SK-N-SH (cell line): ENCODE data around the gene NOX4.

Experiments
- EP300 ChIP-seq, 2 experiments: IDR thresholded peaks; 2 replicates each; pipeline versions ENCODE4 v1.4.0 to v1.6.1; 2012; ENCODE audit warnings: borderline replicate concordance in 1 of 2, low read depth in 1 of 2, low read length in 1 of 2
- FOXM1 ChIP-seq: IDR thresholded peaks from 2 replicates; pipeline ENCODE4 v1.4.0; 2012; ENCODE audit warnings: low read depth, mild to moderate bottlenecking
- POLR2AphosphoS5 ChIP-seq: IDR thresholded peaks from 2 replicates; pipeline ENCODE4 v1.6.1; 2012; ENCODE audit warnings: low read depth, low read length
- RFX5 ChIP-seq: IDR thresholded peaks from 2 replicates; pipeline ENCODE4 v1.6.1; 2012; ENCODE audit warnings: mild to moderate bottlenecking, improper control_type of control experiment, low read length
- TF ChIP-seq, protein P1 (sequence below): IDR thresholded peaks from 2 replicates; pipeline ENCODE4 v1.6.1; 2012; ENCODE audit warnings: mild to moderate bottlenecking, low read depth, low read length, moderate library complexity
- TF ChIP-seq, protein P2 (sequence below): fragments of 200-600 bp; sonication (generic); IDR thresholded peaks from 2 replicates; pipeline ENCODE4 v1.6.1; 2017; ENCODE audit warnings: antibody characterized with exemption, mild to moderate bottlenecking, moderate library complexity
- TF ChIP-seq, protein P3 (sequence below): IDR thresholded peaks from 2 replicates; pipeline ENCODE4 v1.4.0; 2012; ENCODE audit warnings: low read depth

DNA sequence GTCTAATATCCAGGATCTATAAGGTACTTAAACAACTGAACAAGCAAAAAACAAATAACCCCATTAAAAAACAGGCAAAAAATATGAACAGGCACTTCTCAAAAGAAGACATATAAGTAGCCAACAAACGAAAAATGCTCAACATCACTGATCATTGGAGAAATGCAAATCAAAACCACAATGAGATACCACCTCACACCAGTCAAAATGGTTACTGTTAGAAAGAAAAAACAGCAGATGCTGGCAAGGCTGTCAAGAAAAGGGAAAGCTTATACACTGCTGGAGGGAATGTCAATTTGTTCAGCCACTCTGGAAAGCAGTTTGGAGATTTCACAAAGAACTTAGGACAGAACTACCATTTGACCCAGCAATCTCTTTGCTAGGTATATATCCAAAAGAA, 30.6 kb upstream of the NOX4 start:
- TF ChIP-seq, protein P1, sequence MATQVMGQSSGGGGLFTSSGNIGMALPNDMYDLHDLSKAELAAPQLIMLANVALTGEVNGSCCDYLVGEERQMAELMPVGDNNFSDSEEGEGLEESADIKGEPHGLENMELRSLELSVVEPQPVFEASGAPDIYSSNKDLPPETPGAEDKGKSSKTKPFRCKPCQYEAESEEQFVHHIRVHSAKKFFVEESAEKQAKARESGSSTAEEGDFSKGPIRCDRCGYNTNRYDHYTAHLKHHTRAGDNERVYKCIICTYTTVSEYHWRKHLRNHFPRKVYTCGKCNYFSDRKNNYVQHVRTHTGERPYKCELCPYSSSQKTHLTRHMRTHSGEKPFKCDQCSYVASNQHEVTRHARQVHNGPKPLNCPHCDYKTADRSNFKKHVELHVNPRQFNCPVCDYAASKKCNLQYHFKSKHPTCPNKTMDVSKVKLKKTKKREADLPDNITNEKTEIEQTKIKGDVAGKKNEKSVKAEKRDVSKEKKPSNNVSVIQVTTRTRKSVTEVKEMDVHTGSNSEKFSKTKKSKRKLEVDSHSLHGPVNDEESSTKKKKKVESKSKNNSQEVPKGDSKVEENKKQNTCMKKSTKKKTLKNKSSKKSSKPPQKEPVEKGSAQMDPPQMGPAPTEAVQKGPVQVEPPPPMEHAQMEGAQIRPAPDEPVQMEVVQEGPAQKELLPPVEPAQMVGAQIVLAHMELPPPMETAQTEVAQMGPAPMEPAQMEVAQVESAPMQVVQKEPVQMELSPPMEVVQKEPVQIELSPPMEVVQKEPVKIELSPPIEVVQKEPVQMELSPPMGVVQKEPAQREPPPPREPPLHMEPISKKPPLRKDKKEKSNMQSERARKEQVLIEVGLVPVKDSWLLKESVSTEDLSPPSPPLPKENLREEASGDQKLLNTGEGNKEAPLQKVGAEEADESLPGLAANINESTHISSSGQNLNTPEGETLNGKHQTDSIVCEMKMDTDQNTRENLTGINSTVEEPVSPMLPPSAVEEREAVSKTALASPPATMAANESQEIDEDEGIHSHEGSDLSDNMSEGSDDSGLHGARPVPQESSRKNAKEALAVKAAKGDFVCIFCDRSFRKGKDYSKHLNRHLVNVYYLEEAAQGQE: no peak
- TF ChIP-seq RFX5 (no peak), POLR2AphosphoS5 (no peak), EP300 (IDR thresholded peaks at IDR 0.05; ENCODE audit: borderline replicate concordance in 1 of 2, low read depth in 1 of 2, low read length in 1 of 2) (no peak), FOXM1 (no peak)
- TF ChIP-seq, protein P2, sequence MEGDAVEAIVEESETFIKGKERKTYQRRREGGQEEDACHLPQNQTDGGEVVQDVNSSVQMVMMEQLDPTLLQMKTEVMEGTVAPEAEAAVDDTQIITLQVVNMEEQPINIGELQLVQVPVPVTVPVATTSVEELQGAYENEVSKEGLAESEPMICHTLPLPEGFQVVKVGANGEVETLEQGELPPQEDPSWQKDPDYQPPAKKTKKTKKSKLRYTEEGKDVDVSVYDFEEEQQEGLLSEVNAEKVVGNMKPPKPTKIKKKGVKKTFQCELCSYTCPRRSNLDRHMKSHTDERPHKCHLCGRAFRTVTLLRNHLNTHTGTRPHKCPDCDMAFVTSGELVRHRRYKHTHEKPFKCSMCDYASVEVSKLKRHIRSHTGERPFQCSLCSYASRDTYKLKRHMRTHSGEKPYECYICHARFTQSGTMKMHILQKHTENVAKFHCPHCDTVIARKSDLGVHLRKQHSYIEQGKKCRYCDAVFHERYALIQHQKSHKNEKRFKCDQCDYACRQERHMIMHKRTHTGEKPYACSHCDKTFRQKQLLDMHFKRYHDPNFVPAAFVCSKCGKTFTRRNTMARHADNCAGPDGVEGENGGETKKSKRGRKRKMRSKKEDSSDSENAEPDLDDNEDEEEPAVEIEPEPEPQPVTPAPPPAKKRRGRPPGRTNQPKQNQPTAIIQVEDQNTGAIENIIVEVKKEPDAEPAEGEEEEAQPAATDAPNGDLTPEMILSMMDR: no peak
- TF ChIP-seq, protein P3, sequence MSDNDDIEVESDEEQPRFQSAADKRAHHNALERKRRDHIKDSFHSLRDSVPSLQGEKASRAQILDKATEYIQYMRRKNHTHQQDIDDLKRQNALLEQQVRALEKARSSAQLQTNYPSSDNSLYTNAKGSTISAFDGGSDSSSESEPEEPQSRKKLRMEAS: no peak
